HG02973 (cell line): ENCODE measurements around the gene ASB11.
"Not testable (repeated sequence)": the region's sequence is repeated elsewhere in the genome, so short reads cannot be mapped to it uniquely, and the experiment has no call there.

Experiments
- ATAC-seq: cut with Tn5 transposase; IDR thresholded peaks from one replicate; pipeline ENCODE4 v1.9.1; 2021; ENCODE audit warnings: moderate library complexity; ENCODE audit not compliant: unreplicated experiment

ASB11 gene

GRCh38 chrX:15310117-15310516 lies 5.3 kb downstream of the ASB11 start:
- ATAC-seq, result no peak

GRCh38 chrX:15305899-15306298 lies 9.5 kb downstream of the ASB11 start:
- ATAC-seq, result not testable (repeated sequence)

GRCh38 chrX:15301924-15302323 lies 13.5 kb downstream of the ASB11 start:
- ATAC-seq, result no peak

- no peak for ATAC-seq
Measured at GRCh38 chrX:15299941-15300851, 15.2 kb downstream of the ASB11 start.

- no peak for ATAC-seq
Measured at GRCh38 chrX:15298780-15299179, 16.7 kb downstream of the ASB11 start.

- no peak for ATAC-seq
Measured at GRCh38 chrX:15298201-15298600, 17.2 kb downstream of the ASB11 start.

GRCh38 chrX:15293451-15293850 lies 22.0 kb downstream of the ASB11 start:
- no peak for ATAC-seq

GRCh38 chrX:15292861-15293260 lies 22.6 kb downstream of the ASB11 start:
- ATAC-seq, result no peak

- no peak for ATAC-seq
Measured at GRCh38 chrX:15277604-15278003, 37.8 kb downstream of the ASB11 start.

GRCh38 chrX:15274946-15275345 lies 40.5 kb downstream of the ASB11 start:
- ATAC-seq, result no peak

GRCh38 chrX:15273275-15273674 lies 42.2 kb downstream of the ASB11 start:
- not testable (repeated sequence) for ATAC-seq

GRCh38 chrX:15271757-15272156 lies 43.7 kb downstream of the ASB11 start:
- no peak for ATAC-seq

GRCh38 chrX:15269618-15270521 lies 45.6 kb downstream of the ASB11 start, which contains the start of gene ASB9:
Gene ASB9, minus strand, starts transcription at chrX:15270083. Its CDS starts 209 bp downstream, at chrX:15269874.
- ATAC-seq, result no peak

GRCh38 chrX:15269120-15269519 lies 46.3 kb downstream of the ASB11 start:
- ATAC-seq, result no peak

- ATAC-seq, result no peak
Measured at GRCh38 chrX:15254852-15255251, 60.6 kb downstream of the ASB11 start.

GRCh38 chrX:15245896-15246295 lies 69.5 kb downstream of the ASB11 start:
- no peak for ATAC-seq

- ATAC-seq, result no peak
Measured at GRCh38 chrX:15244421-15244820, 71.0 kb downstream of the ASB11 start.

GRCh38 chrX:15242899-15243555 lies 72.4 kb downstream of the ASB11 start:
- no peak for ATAC-seq

GRCh38 chrX:15241301-15241700 lies 74.1 kb downstream of the ASB11 start:
- ATAC-seq, result no peak

- ATAC-seq, result no peak
Measured at GRCh38 chrX:15240414-15240813, 75.0 kb downstream of the ASB11 start.

- no peak for ATAC-seq
Measured at GRCh38 chrX:15236146-15236545, 79.3 kb downstream of the ASB11 start.
